LNCAP (cell line): ENCODE measurements around the gene FAM76B.

Source experiments
- TF ChIP-seq, protein P1 (sequence below): fragments of 450-650 bp; IDR thresholded peaks from 2 replicates; pipeline ENCODE4 v1.5.1; 2017; ENCODE audit warnings: mild to moderate bottlenecking

The FAM76B gene

DNA sequence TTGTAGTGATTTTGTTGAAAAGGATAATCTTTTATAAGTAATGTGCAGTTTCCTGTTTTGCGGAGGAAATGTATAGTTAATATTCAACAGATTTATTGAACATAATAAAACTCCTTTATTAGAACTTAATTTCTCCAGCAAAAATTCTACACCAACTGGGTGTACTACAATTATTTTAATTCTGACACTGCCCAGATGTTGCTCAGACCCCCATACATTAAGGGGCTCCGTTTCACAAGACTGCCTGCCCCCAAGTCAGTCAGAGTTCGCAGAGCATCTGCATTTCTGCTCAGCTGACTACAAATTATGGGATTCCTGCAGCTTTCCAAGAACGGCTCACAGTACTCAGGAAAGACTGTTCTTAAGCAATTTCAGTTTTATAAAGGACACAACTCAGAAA lies 6.9 kb upstream of the FAM76B start:
- TF ChIP-seq, protein P1, sequence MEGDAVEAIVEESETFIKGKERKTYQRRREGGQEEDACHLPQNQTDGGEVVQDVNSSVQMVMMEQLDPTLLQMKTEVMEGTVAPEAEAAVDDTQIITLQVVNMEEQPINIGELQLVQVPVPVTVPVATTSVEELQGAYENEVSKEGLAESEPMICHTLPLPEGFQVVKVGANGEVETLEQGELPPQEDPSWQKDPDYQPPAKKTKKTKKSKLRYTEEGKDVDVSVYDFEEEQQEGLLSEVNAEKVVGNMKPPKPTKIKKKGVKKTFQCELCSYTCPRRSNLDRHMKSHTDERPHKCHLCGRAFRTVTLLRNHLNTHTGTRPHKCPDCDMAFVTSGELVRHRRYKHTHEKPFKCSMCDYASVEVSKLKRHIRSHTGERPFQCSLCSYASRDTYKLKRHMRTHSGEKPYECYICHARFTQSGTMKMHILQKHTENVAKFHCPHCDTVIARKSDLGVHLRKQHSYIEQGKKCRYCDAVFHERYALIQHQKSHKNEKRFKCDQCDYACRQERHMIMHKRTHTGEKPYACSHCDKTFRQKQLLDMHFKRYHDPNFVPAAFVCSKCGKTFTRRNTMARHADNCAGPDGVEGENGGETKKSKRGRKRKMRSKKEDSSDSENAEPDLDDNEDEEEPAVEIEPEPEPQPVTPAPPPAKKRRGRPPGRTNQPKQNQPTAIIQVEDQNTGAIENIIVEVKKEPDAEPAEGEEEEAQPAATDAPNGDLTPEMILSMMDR = no peak

GRCh38 chr11:95795627-95796295 lies 6.2 kb upstream of the FAM76B start:
- TF ChIP-seq, protein P1 = no peak

DNA sequence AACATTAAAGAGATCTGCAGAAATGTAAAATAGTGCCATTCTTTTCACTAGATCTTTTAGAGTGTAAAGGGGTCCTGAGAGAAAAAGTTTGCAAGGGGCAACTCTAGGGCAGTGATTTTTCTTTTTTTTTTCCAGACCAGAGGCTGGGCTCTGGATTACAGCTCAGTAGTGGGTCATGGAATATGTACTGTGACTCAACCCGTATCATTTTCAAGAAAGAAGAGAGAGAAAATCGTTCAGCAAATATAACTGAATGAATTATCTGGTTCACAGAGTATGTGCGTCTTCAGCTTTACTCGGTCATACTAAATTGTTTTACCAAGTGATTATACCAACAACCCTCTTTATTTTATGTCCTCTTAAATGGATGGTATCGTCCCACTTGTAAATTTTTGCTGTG lies 4.5 kb upstream of the FAM76B start:
- TF ChIP-seq, protein P1 = no peak

DNA sequence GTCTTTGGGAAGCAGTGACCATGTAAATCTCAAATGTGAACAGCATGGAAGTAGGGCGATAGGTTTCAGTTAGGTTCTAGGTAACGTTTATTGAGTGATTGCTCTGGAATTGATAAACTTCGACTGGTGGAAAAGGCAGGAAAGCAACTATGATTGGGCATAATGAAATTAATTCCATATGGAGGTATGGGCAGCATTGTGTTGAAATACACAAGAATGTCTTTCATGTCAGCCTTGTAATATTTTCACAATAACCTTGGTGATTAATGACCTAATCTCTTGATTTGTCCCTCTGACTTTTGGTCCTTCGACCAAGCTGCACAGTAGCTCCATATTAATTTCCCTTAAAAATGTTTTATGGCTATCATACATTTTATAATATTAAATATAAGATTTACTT lies 3.5 kb upstream of the FAM76B start:
- TF ChIP-seq, protein P1 = no peak

DNA sequence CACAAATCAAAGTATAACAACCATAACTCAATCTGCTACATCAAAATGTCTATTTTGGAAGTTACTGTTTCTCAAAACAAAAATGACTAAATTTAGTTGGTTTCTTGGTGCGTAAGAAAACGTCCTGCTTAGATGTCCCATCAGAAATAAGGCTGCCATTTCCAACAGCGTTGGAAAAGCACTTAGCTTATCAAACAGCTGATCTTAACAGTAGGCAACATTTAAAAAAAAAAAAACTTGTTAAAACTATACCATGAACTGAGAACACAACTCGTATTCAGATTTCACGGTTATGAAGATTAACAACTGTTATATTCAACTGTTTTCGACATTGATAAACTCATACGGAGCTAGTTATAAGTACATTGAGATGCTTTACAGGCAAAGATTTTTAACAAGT lies 3.1 kb upstream of the FAM76B start:
- TF ChIP-seq, protein P1 = no peak

DNA sequence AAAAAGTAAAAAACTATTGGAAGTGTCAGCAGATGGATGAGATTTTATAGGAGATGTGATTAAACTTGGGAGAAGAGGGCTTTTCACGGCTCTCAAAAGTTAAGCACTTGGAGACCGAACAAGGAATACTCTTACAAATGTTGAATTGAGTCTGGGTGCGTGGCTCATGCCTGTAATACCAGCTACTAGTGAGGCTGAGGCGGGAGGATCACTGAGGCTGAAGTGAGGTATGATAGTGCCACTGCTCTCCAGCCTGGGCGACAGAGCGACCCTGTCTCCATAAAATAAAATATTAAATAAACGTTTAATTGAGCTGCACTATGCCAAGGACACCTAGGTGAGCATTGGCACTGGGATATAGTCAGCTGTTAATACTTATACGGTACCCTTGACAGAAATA lies 2.6 kb upstream of the FAM76B start:
- TF ChIP-seq, protein P1 = no peak

DNA sequence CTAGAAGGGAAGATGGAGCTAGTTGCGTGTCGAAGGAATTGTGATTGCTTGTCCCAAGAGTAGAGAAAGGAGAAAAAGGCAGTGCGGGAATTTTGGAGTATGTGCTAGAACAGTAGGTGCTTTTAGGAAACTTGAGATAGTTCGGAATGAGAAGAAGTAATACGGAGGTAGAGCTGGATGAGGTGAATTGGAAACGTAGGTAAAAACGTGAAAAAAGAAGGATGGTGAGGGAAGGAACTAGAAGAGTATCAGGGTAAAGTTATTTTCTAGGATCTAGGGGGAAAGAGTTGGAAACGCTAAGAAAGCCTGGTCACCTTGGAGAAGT lies 2.1 kb upstream of the FAM76B start:
- TF ChIP-seq, protein P1 = no peak
